GM19463 (cell line): ENCODE results near the gene ANKRD30A.
"Not testable (repeated sequence)": the region's sequence is repeated elsewhere in the genome, so short reads cannot be mapped to it uniquely, and the experiment has no call there.

Experiments used
- ATAC-seq: cut with Tn5 transposase; IDR thresholded peaks from one replicate; pipeline ENCODE4 v1.9.1; 2021; ENCODE audit warnings: mild to moderate bottlenecking, moderate library complexity; ENCODE audit not compliant: unreplicated experiment

ANKRD30A gene

DNA sequence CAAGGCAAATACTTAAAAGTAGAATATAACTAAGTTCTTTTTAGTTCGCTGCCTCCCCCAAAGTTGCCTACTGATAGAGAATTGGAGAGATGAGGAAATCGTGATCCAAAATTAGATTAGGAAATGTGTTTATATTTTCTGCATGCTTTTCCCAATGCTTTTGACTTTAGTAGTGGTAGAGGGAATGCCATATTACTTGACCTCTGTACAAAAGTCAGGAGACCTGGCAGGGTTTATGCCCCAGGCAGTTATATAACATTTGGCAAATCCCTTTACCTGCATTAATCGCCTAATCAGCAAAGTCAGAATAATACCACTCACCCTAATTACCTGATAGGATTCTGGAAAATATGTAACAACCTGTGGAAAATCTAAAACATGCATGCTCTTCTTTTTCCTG lies 142.9 kb downstream of the ANKRD30A start:
- no peak for ATAC-seq

DNA sequence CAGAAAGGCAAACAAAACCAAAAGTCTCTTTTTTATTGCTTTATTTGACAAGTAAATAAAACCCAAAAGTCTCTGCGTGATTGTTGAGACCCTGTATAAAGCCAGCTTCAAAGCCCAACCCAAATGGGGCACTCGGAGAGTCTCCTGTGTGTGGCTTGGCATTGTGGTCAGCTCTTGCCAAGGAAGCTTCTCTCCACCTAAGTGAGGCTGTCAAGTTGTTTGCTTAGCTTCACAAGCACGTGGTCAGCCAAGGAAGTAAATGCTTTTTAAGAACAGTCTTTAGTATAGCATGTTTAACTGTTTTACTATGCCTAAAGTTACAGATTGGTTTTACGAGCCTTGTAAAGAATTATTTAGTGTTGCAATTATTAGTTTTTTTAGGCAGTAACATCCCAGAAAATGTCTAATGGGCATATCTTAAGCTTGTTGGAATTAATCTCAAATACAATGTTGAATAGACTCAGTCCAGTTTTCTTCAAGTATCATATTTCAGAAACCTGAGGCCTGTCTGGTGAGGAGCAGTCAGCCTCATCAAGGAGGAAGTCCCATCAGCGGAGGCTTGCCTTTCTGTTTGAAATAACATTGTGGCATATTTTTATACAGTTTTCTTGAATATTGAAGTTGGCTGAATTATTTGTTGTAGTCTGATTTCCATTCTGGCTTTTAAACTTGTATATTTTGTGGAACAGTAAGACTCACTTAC lies 144.3 kb downstream of the ANKRD30A start:
- no peak for ATAC-seq

GRCh38 chr10:37275216-37275777 lies 149.9 kb downstream of the ANKRD30A start:
- ATAC-seq, result no peak

GRCh38 chr10:37285063-37285462 lies 159.7 kb downstream of the ANKRD30A start:
- no peak for ATAC-seq

DNA sequence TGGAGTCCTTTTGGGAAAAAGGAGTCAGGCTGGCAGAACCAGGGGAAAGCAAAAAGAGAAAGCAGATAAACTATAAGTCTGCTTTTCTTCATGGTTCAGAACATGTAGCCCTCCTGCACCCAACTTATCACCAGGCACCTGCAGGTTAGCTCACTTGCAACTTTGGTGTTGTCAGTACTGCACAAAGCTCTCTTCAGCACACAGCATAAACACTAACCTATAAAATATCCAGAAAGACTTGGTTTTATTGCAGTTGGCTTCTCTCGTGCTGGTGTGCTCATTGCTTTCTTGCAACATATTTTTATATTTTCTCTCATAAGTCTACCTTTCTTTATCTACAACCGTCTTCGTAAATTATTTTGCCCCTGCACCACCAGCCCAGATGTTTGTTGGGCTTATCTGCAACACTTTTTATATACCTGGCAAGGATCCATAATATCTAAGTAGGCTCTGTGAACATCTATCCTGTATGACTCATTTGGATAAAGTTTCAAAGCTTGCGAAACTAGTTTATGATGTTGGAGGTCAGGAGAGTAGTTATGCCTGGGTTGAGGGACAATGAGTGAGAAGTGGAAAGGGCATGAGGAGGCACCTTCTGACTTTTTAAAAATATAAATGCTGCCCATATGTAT lies 164.6 kb downstream of the ANKRD30A start:
- no peak for ATAC-seq

GRCh38 chr10:37301271-37301670 lies 175.9 kb downstream of the ANKRD30A start:
- ATAC-seq, result no peak

- ATAC-seq, result no peak
Observed at GRCh38 chr10:37304036-37304435, 178.6 kb downstream of the ANKRD30A start.

GRCh38 chr10:37314350-37314749 lies 189.0 kb downstream of the ANKRD30A start:
- ATAC-seq, result no peak

- ATAC-seq, result no peak
Observed at GRCh38 chr10:37314862-37315261, 189.5 kb downstream of the ANKRD30A start.

GRCh38 chr10:37344413-37344812 lies 219.0 kb downstream of the ANKRD30A start:
- ATAC-seq, result no peak

- no peak for ATAC-seq
Observed at GRCh38 chr10:37379991-37380390, 254.6 kb downstream of the ANKRD30A start.

DNA sequence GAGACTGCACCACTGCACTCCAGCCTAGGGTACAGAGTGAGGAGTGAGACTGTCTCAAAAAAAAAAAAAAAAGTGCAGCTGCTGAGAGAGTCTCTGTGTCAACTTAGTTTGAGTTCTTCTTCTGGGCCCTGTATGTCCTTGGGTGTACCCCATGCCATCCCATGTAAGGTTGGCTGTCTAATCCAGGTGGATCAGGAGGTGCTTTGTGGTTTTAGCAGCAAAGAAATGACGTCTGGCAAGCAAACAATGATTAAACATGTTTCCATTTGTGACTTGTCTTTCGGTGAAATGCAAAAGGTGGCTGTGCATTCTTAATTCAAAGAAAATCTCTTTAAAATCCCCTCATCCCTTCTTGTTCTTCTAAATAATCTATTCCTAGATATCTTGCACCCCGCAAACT lies 255.9 kb downstream of the ANKRD30A start:
- ATAC-seq, result no peak

- ATAC-seq, result no peak
Observed at GRCh38 chr10:37384923-37385322, 259.5 kb downstream of the ANKRD30A start.

DNA sequence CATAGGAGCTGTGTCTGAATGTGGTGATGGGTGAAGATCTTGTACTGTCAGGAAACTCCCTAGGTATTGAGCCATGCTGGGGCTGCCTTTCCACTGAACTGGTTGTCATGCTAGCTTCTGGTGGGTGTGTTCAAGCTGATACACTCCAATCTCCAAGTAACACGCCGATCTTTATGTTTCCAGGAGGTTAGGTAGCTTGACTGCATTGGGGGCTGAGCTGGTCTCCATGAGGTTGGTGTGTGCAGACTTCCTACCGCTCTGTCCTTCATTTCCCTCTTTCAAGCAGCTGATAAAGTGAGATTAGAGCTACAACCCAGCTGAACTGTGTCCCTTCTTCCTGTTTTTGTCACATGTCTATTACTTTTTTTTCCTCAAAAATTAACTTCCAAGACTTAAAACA lies 265.5 kb downstream of the ANKRD30A start:
- no peak for ATAC-seq

DNA sequence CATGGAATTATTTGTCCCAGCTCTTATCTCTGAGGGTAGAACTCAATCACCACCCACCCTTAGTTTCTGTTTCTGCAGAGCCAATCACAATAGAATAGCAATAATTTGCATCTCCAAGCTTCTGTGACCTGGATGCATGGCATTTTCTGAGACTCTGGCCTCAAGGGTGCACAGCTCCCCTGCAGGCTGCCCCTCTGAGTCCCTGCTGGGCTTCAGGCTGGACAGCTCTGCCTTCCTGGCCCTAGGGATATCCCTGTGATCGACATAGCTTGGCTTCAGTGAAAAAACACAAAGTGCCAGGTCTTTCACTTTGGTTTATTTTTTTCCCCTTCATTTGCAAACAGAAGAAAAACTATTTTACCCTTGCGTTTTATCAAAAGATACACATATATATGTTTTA lies 275.4 kb downstream of the ANKRD30A start:
- not testable (repeated sequence) for ATAC-seq

GRCh38 chr10:37401225-37401624 lies 275.8 kb downstream of the ANKRD30A start:
- no peak for ATAC-seq

GRCh38 chr10:37403776-37404175 lies 278.4 kb downstream of the ANKRD30A start:
- ATAC-seq, result no peak
